IPS-18c (cell line): ENCODE data around the gene KLF6.

ENCODE experiments used
- H3K4me3 ChIP-seq: 2 replicates; pipeline ENCODE4 v1.7.0; 2013; ENCODE audit warnings: low read depth, mild to moderate bottlenecking, low read length, moderate library complexity; ENCODE audit not compliant: insufficient read depth
- H3K9me3 ChIP-seq: one replicate; pipeline ENCODE4 v1.6.1; 2013; ENCODE audit warnings: mild to moderate bottlenecking, low read length, moderate library complexity; ENCODE audit not compliant: control insufficient read depth, insufficient read depth

Gene KLF6

GRCh38 chr10:3781468-3782145 is 3.4 kb downstream of the KLF6 start:
- H3K9me3 ChIP-seq: no peaks in the 10 kb centered on the region
- no peak overlapping the region for H3K4me3 ChIP-seq

- H3K9me3 ChIP-seq: no peaks in the 10 kb centered on the region
- no peak overlapping the region for H3K4me3 ChIP-seq
Measured at GRCh38 chr10:3780771-3781467, 4.1 kb downstream of the KLF6 start.

- Histone ChIP-seq H3K4me3 (no peak overlapping the region), H3K9me3 (no peaks in the 10 kb centered on the region)
Measured at GRCh38 chr10:3780021-3780770, 4.8 kb downstream of the KLF6 start.

GRCh38 chr10:3779158-3779741 is 5.8 kb downstream of the KLF6 start:
- H3K9me3 ChIP-seq: no peaks in the 10 kb centered on the region

GRCh38 chr10:3778692-3779157 is 6.3 kb downstream of the KLF6 start:
- Histone ChIP-seq H3K4me3 (no peak overlapping the region), H3K9me3 (no peaks in the 10 kb centered on the region)

More at GRCh38 chr10:3779158-3779741, 5.8 kb downstream of the KLF6 start:
- H3K4me3 ChIP-seq: no peak overlapping the region

- Histone ChIP-seq H3K9me3 (no peaks in the 10 kb centered on the region), H3K4me3 (no peak overlapping the region)
Measured at GRCh38 chr10:3777981-3778691, 6.9 kb downstream of the KLF6 start.

GRCh38 chr10:3776796-3777571 is 8.0 kb downstream of the KLF6 start:
- no peaks in the 10 kb centered on the region for H3K9me3 ChIP-seq
- no peak overlapping the region for H3K4me3 ChIP-seq

GRCh38 chr10:3775696-3776551 is 9.1 kb downstream of the KLF6 start:
- Histone ChIP-seq H3K4me3 (no peak overlapping the region), H3K9me3 (no peaks in the 10 kb centered on the region)

GRCh38 chr10:3774814-3775695 is 10.0 kb downstream of the KLF6 start:
- Histone ChIP-seq H3K4me3 (no peak overlapping the region), H3K9me3 (no peaks in the 10 kb centered on the region)

- H3K4me3 ChIP-seq: no peak overlapping the region
Measured at GRCh38 chr10:3774018-3774813, 10.8 kb downstream of the KLF6 start.

GRCh38 chr10:3773460-3774017 is 11.5 kb downstream of the KLF6 start:
- no peak overlapping the region for H3K4me3 ChIP-seq

More at GRCh38 chr10:3774018-3774813, 10.8 kb downstream of the KLF6 start:
- H3K9me3 ChIP-seq: no peaks in the 10 kb centered on the region

GRCh38 chr10:3772361-3773171 is 12.4 kb downstream of the KLF6 start:
- H3K9me3 ChIP-seq: no peaks in the 10 kb centered on the region
- no peak overlapping the region for H3K4me3 ChIP-seq

More at GRCh38 chr10:3773460-3774017, 11.5 kb downstream of the KLF6 start:
- H3K9me3 ChIP-seq: no peaks in the 10 kb centered on the region

- no peaks in the 10 kb centered on the region for H3K9me3 ChIP-seq
- no peak overlapping the region for H3K4me3 ChIP-seq
Measured at GRCh38 chr10:3770611-3771110, 14.3 kb downstream of the KLF6 start.
